ENCODE results near the gene DENND1B. TPM values are rescaled to one million over a fixed set of nuclear protein-coding genes. Genes with fewer than 3 reads are reported as not detected.

DENND1B gene
- polyA plus RNA-seq, 1 of the 3 experiments (the other 2 are of a cell fraction): 1.4 TPM

- no peak overlapping the region for H3K27ac ChIP-seq (ENCODE audit: low read depth in 2 of 2, low read length in 1 of 2)
- H3F3A ChIP-seq (replicated peaks; ENCODE audit: insufficient read depth): no peaks in the 10 kb centered on the region
- H3K4me3 ChIP-seq (ENCODE audit: low read depth in 2 of 2, low read length in 1 of 2): no peak overlapping the region
- DNase-seq: no peak
- H3K9me3 ChIP-seq: no peaks in the 10 kb centered on the region
- no peaks in the 10 kb centered on the region for H3K36me3 ChIP-seq (replicated peaks in 1 of 2; ENCODE audit: control insufficient read depth in 1 of 2, insufficient read depth in 2 of 2, low read length in 1 of 2)
- H4K20me1 ChIP-seq (ENCODE audit: insufficient read depth): no peaks in the 10 kb centered on the region
- no peak overlapping the region for H3K9ac ChIP-seq
- TF ChIP-seq IRF3 (IDR thresholded peaks at IDR 0.05; ENCODE audit: low read depth, low read length) (no peak), TEAD4 (IDR thresholded peaks at IDR 0.05; ENCODE audit: borderline replicate concordance, insufficient read depth) (no peak), CTCF (IDR thresholded peaks at IDR 0.05) (no peak), RXRA (IDR thresholded peaks at IDR 0.05; ENCODE audit: borderline replicate concordance, low read depth) (no peak)
- H3K4me2 ChIP-seq: no peak overlapping the region
- peaks cover 0 to 5% of the 10 kb centered on the region in 2 experiments; a peak in 2 of 4 replicates for H3K4me1 ChIP-seq (ENCODE audit: control insufficient read depth in 1 of 2, insufficient read depth in 2 of 2, low read depth in 1 of 2, low read length in 1 of 2)
- WGBS (ENCODE audit: low lambda C conversion rate): 64% methylated on average over 6 of the region's 6 CpGs
- ChIA-PET CTCF (no interaction called here), POLR2A (no interaction called here)
- H2AFZ ChIP-seq (ENCODE audit: low read depth): no peak overlapping the region
- no peaks in the 10 kb centered on the region for H3K79me2 ChIP-seq (ENCODE audit: insufficient read depth)
- H3K27me3 ChIP-seq (ENCODE audit: insufficient read depth): no peaks in the 10 kb centered on the region
- H3K9me2 ChIP-seq: no peaks in the 10 kb centered on the region
Observed at GRCh38 chr1:197480446-197480845, 294.8 kb downstream of the DENND1B start.

- Histone ChIP-seq H3K27me3 (ENCODE audit: insufficient read depth) (no peaks in the 10 kb centered on the region), H3K4me1 (ENCODE audit: control insufficient read depth in 1 of 2, insufficient read depth in 2 of 2, low read depth in 1 of 2, low read length in 1 of 2) (peaks cover 0 to 18% of the 10 kb centered on the region in 2 experiments; a peak in 2 of 4 replicates), H3K9me2 (no peaks in the 10 kb centered on the region), H3K4me3 (ENCODE audit: low read depth in 2 of 2, low read length in 1 of 2) (no peak overlapping the region), H3K9ac (no peak overlapping the region), H2AFZ (ENCODE audit: low read depth) (no peak overlapping the region), H3K9me3 (no peaks in the 10 kb centered on the region), H3K4me2 (no peak overlapping the region), H3F3A (replicated peaks; ENCODE audit: insufficient read depth) (no peaks in the 10 kb centered on the region), H3K27ac (ENCODE audit: low read depth in 2 of 2, low read length in 1 of 2) (no peak overlapping the region), H4K20me1 (ENCODE audit: insufficient read depth) (no peaks in the 10 kb centered on the region), H3K36me3 (replicated peaks in 1 of 2; ENCODE audit: control insufficient read depth in 1 of 2, insufficient read depth in 2 of 2, low read length in 1 of 2) (no peaks in the 10 kb centered on the region), H3K79me2 (ENCODE audit: insufficient read depth) (no peaks in the 10 kb centered on the region)
- CTCF ChIA-PET: interaction anchor here (0.5 to 1.6 kb wide), 2 partner anchors 46 to 72 kb away, joined by 3 to 5 read pairs; no protein-coding TSS in a partner anchor
- no peak for TF ChIP-seq EP300 (IDR thresholded peaks at IDR 0.05; ENCODE audit: borderline replicate concordance in 1 of 2, low read depth in 1 of 2, low read length in 1 of 2)
- TF ChIP-seq MXI1 (IDR thresholded peaks at IDR 0.05; ENCODE audit: low read depth, low read length): no peak
- no peak for TF ChIP-seq GABPA (IDR thresholded peaks at IDR 0.05; ENCODE audit: low read depth)
- no peak for TF ChIP-seq RAD21 (IDR thresholded peaks at IDR 0.05; ENCODE audit: low read length)
- no peak for TF ChIP-seq FOXM1 (IDR thresholded peaks at IDR 0.05; ENCODE audit: low read depth)
- TF ChIP-seq EZH2phosphoT487 (IDR thresholded peaks at IDR 0.05; ENCODE audit: borderline replicate concordance, low read depth): no peak
- TF ChIP-seq ELF1 (IDR thresholded peaks at IDR 0.05): no peak
- no peak for TF ChIP-seq NFIC (IDR thresholded peaks at IDR 0.05; ENCODE audit: borderline replicate concordance)
- TF ChIP-seq FOSL2 (IDR thresholded peaks at IDR 0.05; ENCODE audit: borderline replicate concordance, low read depth): no peak
- POLR2A ChIA-PET: no interaction called here
- 88% methylated on average over 3 of the region's 3 CpGs for WGBS (ENCODE audit: low lambda C conversion rate)
- DNase-seq: no peak
Observed at GRCh38 chr1:197472141-197472540, 303.1 kb downstream of the DENND1B start.
